NCI-H345 (cell line): ENCODE data around the gene VCL.

ENCODE experiments used
- DNase-seq: peaks from one replicate; lab custom pipeline; 2025; lab: John Stamatoyannopoulos, UW

The VCL gene

GRCh38 chr10:74077416-74077815 lies 79.5 kb downstream of the VCL start:
- DNase-seq: no peak

GRCh38 chr10:74078037-74078436 lies 80.1 kb downstream of the VCL start:
- no peak for DNase-seq

DNA sequence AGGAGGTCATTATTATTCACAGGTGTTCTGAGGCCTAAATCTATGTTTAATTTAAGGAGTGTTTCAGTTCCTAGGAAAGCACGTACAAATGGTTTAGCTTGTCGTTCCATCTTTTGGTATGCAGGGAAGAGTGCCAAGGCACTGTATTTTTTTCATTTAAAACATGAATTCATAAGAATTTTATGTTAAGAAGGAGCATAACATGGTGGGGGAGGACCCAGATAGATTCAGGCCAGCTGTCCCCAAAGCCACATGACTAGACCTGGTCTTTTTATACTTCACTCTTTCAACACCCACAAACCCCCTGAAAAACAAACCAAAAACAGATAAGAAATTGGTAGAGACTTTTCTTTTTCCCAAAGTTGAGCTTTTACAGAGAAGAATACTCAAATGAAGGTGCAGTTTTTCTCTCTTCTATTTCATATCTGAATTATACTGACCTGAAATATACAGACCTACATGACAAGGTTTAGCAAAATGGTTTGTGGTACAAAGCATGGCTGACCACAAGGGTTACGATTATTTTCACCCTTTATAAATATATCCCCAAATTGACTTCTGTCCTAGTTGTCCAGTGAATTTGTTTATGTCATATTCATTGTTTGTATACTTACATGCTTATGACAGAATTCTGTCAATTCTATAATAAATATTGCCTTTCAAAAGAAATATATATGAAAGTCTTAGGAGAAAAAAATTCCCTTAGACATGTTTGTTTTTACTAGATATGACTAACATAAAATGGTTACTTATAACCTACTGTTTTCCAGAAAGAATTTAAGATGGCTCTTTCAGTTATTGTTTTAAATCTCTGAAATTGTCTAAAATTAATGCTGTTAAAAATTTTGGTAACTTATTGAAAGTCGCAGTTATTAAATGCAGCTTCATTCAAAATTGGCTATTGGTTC lies 81.4 kb downstream of the VCL start:
- no peak for DNase-seq

GRCh38 chr10:74079936-74080590 lies 82.1 kb downstream of the VCL start:
- DNase-seq: no peak

DNA sequence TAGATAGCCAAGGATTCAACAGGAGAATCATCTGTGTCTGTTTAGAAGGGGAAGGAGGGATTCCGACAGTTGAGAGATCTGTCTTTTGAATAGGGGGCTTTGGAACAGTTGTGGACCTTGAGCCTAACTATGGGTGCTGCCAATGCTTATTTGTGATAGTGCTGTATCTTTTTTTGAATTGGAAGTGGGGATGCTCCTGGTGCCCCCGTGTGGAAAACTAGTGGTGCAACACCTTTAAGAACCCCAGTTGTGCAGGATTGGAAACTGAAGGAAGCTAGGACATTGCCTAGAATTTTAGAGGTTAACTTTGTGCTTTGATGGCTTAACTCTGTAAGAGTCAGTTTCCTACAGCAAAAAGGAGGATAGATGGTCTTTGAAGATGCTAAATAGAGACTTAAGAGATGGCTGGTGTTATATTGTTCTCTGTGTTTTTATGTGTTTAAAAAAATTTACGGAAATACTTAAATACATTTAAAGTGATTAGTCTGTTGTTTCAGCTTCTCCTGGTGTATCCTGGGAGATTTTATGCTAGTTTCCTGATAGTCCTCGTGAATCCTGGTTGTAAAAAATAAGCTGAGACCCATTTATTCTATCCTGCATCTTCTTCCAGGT lies 83.4 kb downstream of the VCL start:
- peak; percentile 23 for DNase-seq

GRCh38 chr10:74081941-74082718 lies 84.2 kb downstream of the VCL start:
- no peak for DNase-seq

- DNase-seq: no peak
These were observed 85.4 kb downstream of the VCL start for GRCh38 chr10:74083304-74083703.

GRCh38 chr10:74084955-74085354 lies 87.0 kb downstream of the VCL start:
- DNase-seq: no peak

GRCh38 chr10:74086317-74086716 lies 88.4 kb downstream of the VCL start:
- no peak for DNase-seq

DNA sequence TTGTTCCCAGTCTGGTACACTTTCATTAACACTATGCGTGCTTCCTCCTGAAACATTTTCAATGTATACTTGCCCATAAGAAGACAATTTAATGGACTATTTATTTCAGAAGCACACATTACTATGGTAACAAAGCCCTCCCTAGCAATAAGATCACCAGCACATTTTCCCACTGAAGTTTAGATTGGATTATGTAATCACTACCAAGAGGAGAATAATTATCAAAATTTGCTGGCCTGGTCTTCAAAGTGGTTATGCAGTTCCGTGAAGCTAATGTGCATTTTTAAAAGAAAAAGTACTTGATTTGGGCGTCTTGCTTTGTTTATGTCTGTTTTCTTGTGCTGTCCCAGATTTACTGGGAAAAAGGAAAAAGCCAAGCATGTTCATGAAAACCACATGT lies 90.8 kb downstream of the VCL start:
- no peak for DNase-seq

DNA sequence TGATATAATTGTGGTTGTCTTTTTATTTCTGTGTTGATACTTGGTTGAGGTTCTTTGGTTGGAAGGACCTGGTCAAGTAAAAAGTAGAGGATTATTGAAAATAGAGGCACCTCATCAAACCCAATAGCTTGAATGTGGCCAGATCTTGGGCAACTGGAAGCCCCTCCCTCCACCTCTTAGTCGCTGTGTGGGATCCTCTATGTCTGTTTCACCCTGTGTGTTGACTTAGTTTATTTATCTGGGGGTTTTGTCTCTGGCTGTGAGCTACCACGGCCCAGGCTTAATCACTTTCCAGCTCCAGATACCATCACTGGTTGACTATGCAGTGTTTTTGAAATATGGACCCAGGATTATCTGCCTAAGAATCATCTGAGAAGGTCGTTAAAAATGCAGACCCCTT lies 94.5 kb downstream of the VCL start:
- DNase-seq: no peak

DNA sequence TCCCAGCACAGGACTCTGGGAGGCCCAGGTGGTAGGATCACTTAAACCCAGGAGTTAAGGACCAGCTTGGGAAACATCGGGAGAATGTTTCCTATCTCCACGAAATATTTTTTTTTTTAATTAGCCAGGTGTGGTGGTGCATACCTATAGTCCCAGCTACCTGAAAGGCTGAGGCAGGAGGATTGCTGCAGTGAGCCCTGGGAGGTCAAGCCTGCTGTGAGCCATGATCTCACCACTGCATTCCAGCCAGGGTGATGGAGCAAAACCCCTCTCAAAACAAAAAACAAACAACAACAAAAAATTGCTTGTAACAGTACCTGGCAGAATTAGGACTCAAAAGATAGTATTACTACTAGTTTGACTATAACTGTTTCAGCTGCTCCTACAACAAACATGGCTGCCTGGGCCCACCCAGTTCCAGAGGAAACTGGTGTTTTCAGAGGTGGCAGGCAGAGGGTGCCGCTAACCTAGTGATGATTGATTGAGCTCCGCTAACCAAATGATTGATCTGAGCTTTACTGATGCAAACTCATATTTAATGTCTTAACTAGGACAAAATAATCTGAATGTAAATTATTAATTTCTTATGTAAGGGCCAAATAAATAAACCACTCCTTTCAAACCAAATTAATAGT lies 95.7 kb downstream of the VCL start:
- no peak for DNase-seq

GRCh38 chr10:74094231-74094630 lies 96.3 kb downstream of the VCL start:
- no peak for DNase-seq

DNA sequence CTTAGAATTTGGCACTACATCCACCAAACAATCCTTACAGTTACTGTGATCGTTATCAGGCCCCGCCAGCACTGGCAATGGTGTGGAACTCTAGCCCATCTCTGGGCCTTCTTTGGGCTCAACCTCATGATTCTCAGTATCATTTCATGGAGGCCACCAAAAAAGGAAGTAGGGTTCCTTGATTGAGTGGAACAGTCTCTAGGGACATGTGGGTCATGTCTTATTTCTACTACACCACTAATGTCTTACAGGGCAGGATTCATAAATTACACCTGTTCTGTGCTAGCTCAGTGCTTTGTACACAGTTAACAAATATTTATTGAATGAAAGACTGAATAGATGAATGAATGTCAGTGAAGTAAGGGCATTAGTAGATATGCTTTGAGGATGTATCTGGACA lies 98.9 kb downstream of the VCL start:
- DNase-seq: no peak

- DNase-seq: no peak
These were observed 99.9 kb downstream of the VCL start for GRCh38 chr10:74097776-74098175.

- DNase-seq: no peak
These were observed 101.5 kb downstream of the VCL start for GRCh38 chr10:74099420-74099819.

DNA sequence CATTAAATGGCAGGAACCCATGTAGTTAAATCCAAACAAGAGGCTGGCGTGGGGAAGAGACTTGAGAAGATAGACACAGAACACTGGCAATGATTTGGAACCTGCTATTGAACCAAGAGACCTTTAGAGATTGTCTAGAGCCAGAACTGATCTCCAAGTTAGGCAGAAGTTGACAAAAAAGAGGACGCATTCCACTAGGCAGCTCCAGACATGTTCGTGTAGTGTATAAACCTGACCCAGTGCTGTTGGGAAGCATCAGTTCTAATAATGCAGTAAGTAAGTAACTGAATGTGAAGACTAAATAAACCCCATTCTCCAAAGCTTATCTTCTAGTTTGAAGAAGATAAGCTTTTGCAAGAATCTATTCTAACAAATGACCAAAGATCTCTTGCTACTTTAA lies 101.9 kb downstream of the VCL start:
- no peak for DNase-seq

GRCh38 chr10:74103560-74104258 lies 105.8 kb downstream of the VCL start:
- no peak for DNase-seq

GRCh38 chr10:74104480-74104879 lies 106.6 kb downstream of the VCL start:
- no peak for DNase-seq

GRCh38 chr10:74104996-74105395 lies 107.1 kb downstream of the VCL start:
- DNase-seq: no peak

- DNase-seq: no peak
These were observed 109.5 kb downstream of the VCL start for GRCh38 chr10:74107391-74107790.
